OCI-LY1 (cell line): ENCODE data around the gene NMT1.

Experiments used
- H2AFZ ChIP-seq: fragments of 200-600 bp; sonication (generic), shearing (Covaris generic); 2 replicates; pipeline ENCODE4 v1.6.0; 2014; ENCODE audit warnings: antibody characterized with exemption, mild to moderate bottlenecking, low read length
- H3F3A ChIP-seq: fragments of 200-600 bp; sonication (generic), shearing (Covaris generic); 2 replicates; pipeline ENCODE4 v1.6.0; 2014; ENCODE audit warnings: mild to moderate bottlenecking, antibody characterized with exemption, low read length, moderate library complexity; ENCODE audit not compliant: insufficient read depth
- H3K27ac ChIP-seq: fragments of 200-600 bp; sonication (generic); 2 replicates; pipeline ENCODE4 v1.5.1; 2014; ENCODE audit warnings: low read length, mixed run types, mild to moderate bottlenecking, low read depth; ENCODE audit not compliant: poor library complexity, severe bottlenecking
- H3K27me3 ChIP-seq: fragments of 200-600 bp; sonication (generic); 2 replicates; pipeline ENCODE4 v1.6.0; 2014; ENCODE audit warnings: antibody characterized with exemption, mild to moderate bottlenecking, low read length, moderate library complexity; ENCODE audit not compliant: insufficient read depth
- H3K36me3 ChIP-seq: fragments of 200-600 bp; sonication (generic); 2 replicates; pipeline ENCODE4 v1.6.1; 2014; ENCODE audit warnings: mild to moderate bottlenecking, antibody characterized with exemption, low read length, moderate library complexity, mixed read lengths; ENCODE audit not compliant: insufficient read depth
- H3K4me1 ChIP-seq: fragments of 200-600 bp; sonication (generic); 2 replicates; pipeline ENCODE4 v1.5.1; 2014; ENCODE audit warnings: mild to moderate bottlenecking, low read length, moderate library complexity; ENCODE audit not compliant: insufficient read depth, severe bottlenecking
- H3K4me2 ChIP-seq: fragments of 200-600 bp; sonication (generic), shearing (Covaris generic); 2 replicates; pipeline ENCODE4 v1.6.1; 2014; ENCODE audit warnings: low read length
- H3K4me3 ChIP-seq: fragments of 200-600 bp; sonication (generic); 2 replicates; pipeline ENCODE4 v1.5.1; 2014; ENCODE audit warnings: low read length, low read depth, mild to moderate bottlenecking, mixed read lengths; ENCODE audit not compliant: poor library complexity, severe bottlenecking
- H3K79me2 ChIP-seq: fragments of 200-600 bp; shearing (Covaris generic); 2 replicates; pipeline ENCODE4 v1.6.1; 2016; ENCODE audit warnings: mixed run types, low read length, mixed read lengths; ENCODE audit not compliant: insufficient read depth
- H3K9ac ChIP-seq: fragments of 200-600 bp; sonication (generic), shearing (Covaris generic); 2 replicates; pipeline ENCODE4 v1.6.1; 2014; ENCODE audit warnings: mild to moderate bottlenecking, low read length, mixed read lengths
- H3K9me2 ChIP-seq: fragments of 200-600 bp; sonication (generic), shearing (Covaris generic); 2 replicates; pipeline ENCODE4 v1.6.1; 2014; ENCODE audit warnings: low read depth, mild to moderate bottlenecking, low read length, mixed read lengths
- H3K9me3 ChIP-seq: fragments of 200-600 bp; shearing (Covaris generic); 2 replicates; pipeline ENCODE4 v1.6.1; 2014; ENCODE audit warnings: low read length, mixed read lengths
- H4K20me1 ChIP-seq: fragments of 200-600 bp; sonication (generic), shearing (Covaris generic); 2 replicates; pipeline ENCODE4 v1.6.0; 2016; ENCODE audit warnings: mild to moderate bottlenecking, low read length; ENCODE audit not compliant: insufficient read depth
- EZH2 ChIP-seq: fragments of 200-600 bp; sonication (generic), shearing (Covaris generic); IDR thresholded peaks from 2 replicates; pipeline ENCODE4 v1.8.0; 2017; ENCODE audit warnings: borderline replicate concordance, mixed run types, mild to moderate bottlenecking, antibody characterized with exemption, low read length, moderate library complexity, mixed read lengths
- TF ChIP-seq, protein P1 (sequence below): fragments of 200-600 bp; sonication (generic), shearing (Covaris generic); IDR thresholded peaks from 2 replicates; pipeline ENCODE4 v1.5.1; 2017; ENCODE audit warnings: mild to moderate bottlenecking, antibody characterized with exemption, low read length, moderate library complexity, mixed read lengths

NMT1 gene

DNA sequence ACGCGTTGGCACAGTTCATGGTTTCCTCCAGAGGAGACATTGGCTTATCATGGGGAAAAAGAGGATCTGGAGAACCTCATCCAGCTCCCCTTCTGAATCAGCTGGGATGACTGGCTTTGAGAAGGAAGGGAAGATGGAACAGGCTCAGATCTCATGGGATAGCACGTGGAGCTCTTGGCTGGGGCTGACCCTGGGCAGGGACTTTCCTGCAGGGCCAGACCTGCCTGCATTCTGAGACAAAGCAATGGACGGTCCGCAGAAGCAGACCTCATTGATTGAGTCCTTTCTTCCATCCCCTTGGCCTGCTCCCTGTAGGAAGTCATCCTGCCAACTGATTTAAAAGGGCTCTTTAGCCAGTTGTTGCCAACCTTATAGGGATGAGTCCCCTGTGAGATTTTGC is 45.0 kb downstream of the NMT1 start:
- Histone ChIP-seq H3K27ac (no peak overlapping the region), H3K79me2 (no peaks in the 10 kb centered on the region), H3K9me3 (no peaks in the 10 kb centered on the region), H3K27me3 (no peaks in the 10 kb centered on the region), H4K20me1 (no peaks in the 10 kb centered on the region), H3K9me2 (no peaks in the 10 kb centered on the region), H3K4me3 (no peak overlapping the region), H3K4me1 (no peaks in the 10 kb centered on the region), H3K9ac (no peak overlapping the region), H3K36me3 (peaks cover 76% of the 10 kb centered on the region), H3K4me2 (no peak overlapping the region), H2AFZ (no peak overlapping the region), H3F3A (no peaks in the 10 kb centered on the region)
- TF ChIP-seq, protein P1, sequence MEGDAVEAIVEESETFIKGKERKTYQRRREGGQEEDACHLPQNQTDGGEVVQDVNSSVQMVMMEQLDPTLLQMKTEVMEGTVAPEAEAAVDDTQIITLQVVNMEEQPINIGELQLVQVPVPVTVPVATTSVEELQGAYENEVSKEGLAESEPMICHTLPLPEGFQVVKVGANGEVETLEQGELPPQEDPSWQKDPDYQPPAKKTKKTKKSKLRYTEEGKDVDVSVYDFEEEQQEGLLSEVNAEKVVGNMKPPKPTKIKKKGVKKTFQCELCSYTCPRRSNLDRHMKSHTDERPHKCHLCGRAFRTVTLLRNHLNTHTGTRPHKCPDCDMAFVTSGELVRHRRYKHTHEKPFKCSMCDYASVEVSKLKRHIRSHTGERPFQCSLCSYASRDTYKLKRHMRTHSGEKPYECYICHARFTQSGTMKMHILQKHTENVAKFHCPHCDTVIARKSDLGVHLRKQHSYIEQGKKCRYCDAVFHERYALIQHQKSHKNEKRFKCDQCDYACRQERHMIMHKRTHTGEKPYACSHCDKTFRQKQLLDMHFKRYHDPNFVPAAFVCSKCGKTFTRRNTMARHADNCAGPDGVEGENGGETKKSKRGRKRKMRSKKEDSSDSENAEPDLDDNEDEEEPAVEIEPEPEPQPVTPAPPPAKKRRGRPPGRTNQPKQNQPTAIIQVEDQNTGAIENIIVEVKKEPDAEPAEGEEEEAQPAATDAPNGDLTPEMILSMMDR, result no peak
- TF ChIP-seq EZH2, result no peak

DNA sequence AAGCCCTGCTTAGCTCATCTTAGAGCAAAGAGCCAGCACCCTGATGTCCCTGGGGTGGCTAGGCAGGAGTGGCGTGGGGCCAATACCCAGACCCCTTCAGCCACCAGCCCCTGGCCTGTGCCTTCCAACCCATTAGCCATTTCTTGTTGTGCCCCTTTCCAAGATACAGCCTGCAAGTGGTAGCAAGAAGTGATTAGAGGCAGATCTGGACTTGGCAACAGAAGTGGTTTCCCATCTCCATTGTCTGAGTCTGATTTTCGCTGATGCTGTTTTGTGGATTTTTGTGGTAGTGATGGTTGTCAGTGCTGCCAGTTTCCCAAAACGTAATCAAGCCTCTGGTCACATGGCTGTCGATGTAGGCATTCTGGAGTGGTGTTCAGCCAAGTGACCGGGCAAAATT is 45.5 kb downstream of the NMT1 start:
- no peaks in the 10 kb centered on the region for H3K9me2 ChIP-seq
- no peaks in the 10 kb centered on the region for H3K9me3 ChIP-seq
- H3K36me3 ChIP-seq, result peaks cover 74% of the 10 kb centered on the region
- no peak overlapping the region for H2AFZ ChIP-seq
- TF ChIP-seq EZH2, result no peak
- TF ChIP-seq, protein P1, result no peak
- H3K27ac ChIP-seq, result no peak overlapping the region
- H3K79me2 ChIP-seq, result no peaks in the 10 kb centered on the region
- H3K4me1 ChIP-seq, result no peaks in the 10 kb centered on the region
- H3K4me2 ChIP-seq, result no peak overlapping the region
- H3K9ac ChIP-seq, result no peak overlapping the region
- no peaks in the 10 kb centered on the region for H3K27me3 ChIP-seq
- no peaks in the 10 kb centered on the region for H3F3A ChIP-seq
- H3K4me3 ChIP-seq, result no peak overlapping the region
- H4K20me1 ChIP-seq, result no peaks in the 10 kb centered on the region

DNA sequence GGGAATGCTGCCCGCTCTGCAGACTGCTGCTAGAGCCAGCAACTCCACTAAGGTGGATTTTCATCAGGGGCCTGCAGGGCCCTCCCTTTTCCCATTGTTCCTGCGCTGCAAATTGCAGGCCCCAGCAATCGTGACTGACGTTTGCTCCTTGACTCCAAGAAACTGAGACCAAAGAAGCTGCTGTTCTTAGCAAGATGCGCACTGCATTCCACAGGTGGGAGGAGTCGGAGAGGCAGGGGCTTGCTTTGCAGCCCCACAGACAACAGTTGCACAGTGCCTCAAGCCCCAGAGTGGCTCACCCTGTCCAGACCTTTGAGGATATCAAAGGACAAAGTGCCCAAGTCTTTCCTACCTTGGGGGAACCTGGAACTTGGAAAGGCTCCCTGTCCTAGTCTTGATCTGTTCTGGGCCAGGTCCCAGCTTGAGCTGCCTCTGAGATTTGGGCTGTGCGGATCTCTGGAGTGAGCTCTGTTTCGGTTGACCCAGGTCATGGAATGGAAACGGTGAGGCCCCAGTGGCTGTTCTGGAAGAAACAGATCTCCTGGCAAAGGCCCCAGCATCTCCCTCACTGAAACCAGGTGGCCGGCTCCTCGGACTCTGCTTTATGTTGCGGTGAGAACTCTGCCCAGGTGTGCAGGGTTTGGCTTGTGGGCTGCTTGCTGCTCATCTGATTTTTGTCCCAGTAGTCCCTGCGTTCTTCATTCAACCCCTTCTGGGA is 46.3 kb downstream of the NMT1 start:
- H2AFZ ChIP-seq, result no peak overlapping the region
- H3K9ac ChIP-seq, result no peak overlapping the region
- no peaks in the 10 kb centered on the region for H3K9me2 ChIP-seq
- no peaks in the 10 kb centered on the region for H3K9me3 ChIP-seq
- no peaks in the 10 kb centered on the region for H4K20me1 ChIP-seq
- no peaks in the 10 kb centered on the region for H3K4me1 ChIP-seq
- H3K4me3 ChIP-seq, result no peak overlapping the region
- H3K36me3 ChIP-seq, result peaks cover 65% of the 10 kb centered on the region
- no peak overlapping the region for H3K27ac ChIP-seq
- no peak overlapping the region for H3K4me2 ChIP-seq
- H3K79me2 ChIP-seq, result no peaks in the 10 kb centered on the region
- no peaks in the 10 kb centered on the region for H3K27me3 ChIP-seq
- no peaks in the 10 kb centered on the region for H3F3A ChIP-seq
- TF ChIP-seq, protein P1, result no peak
- no peak for TF ChIP-seq EZH2
